ENCODE measurements around the gene RGL1. TPM values are rescaled to one million over a fixed set of nuclear protein-coding genes. Genes with fewer than 3 reads are reported as not detected.
"Not testable (repeated sequence)": the region's sequence is repeated elsewhere in the genome, so short reads cannot be mapped to it uniquely, and the experiment has no call there.

RGL1 gene
- total RNA-seq, 1 donor from 2014 or later: 34.0 TPM

GRCh38 chr1:183761871-183762270 is 43.0 kb upstream of the RGL1 start:
- no peak for DNase-seq (ENCODE audit: low spot score in 2 of 2, unreplicated experiment in 2 of 2)
- peaks cover 40% of the 10 kb centered on the region for H3K9me3 Mint-ChIP-seq
- H3K36me3 Mint-ChIP-seq: peaks cover 11% of the 10 kb centered on the region
- H3K4me3 Mint-ChIP-seq: no peak overlapping the region
- H3K27me3 Mint-ChIP-seq (ENCODE audit: low read depth): no peaks in the 10 kb centered on the region
- no peak for TF ChIP-seq CTCF (IDR thresholded peaks at IDR 0.05; ENCODE audit: unreplicated experiment)
- H3K27ac Mint-ChIP-seq: no peak overlapping the region
- peaks cover 10% of the 10 kb centered on the region for H3K4me1 Mint-ChIP-seq

- Mint-ChIP-seq H3K36me3 (peaks cover 11% of the 10 kb centered on the region), H3K9me3 (peaks cover 40% of the 10 kb centered on the region)
- H3K4me1 Mint-ChIP-seq; DNase-seq (ENCODE audit: low spot score in 2 of 2, unreplicated experiment in 2 of 2); H3K27me3 Mint-ChIP-seq (ENCODE audit: low read depth); H3K4me3 Mint-ChIP-seq; H3K27ac Mint-ChIP-seq: not testable (repeated sequence)
Observed at GRCh38 chr1:183762856-183763255, 42.1 kb upstream of the RGL1 start.

GRCh38 chr1:183764981-183765380 is 39.9 kb upstream of the RGL1 start:
- Mint-ChIP-seq H3K4me3 (no peak overlapping the region), H3K9me3 (peaks cover 43% of the 10 kb centered on the region), H3K27ac (no peak overlapping the region), H3K27me3 (ENCODE audit: low read depth) (no peaks in the 10 kb centered on the region), H3K4me1 (no peaks in the 10 kb centered on the region), H3K36me3 (peaks cover 11% of the 10 kb centered on the region)
- TF ChIP-seq CTCF (IDR thresholded peaks at IDR 0.05; ENCODE audit: unreplicated experiment): no peak
- DNase-seq (ENCODE audit: low spot score in 2 of 2, unreplicated experiment in 2 of 2): no peak

- no peaks in the 10 kb centered on the region for H3K27me3 Mint-ChIP-seq (ENCODE audit: low read depth)
- TF ChIP-seq CTCF (IDR thresholded peaks at IDR 0.05; ENCODE audit: unreplicated experiment): no peak
- H3K4me3 Mint-ChIP-seq: no peak overlapping the region
- no peak for DNase-seq (ENCODE audit: low spot score in 2 of 2, unreplicated experiment in 2 of 2)
- H3K4me1 Mint-ChIP-seq: no peaks in the 10 kb centered on the region
- peaks cover 41% of the 10 kb centered on the region for H3K9me3 Mint-ChIP-seq
- no peak overlapping the region for H3K27ac Mint-ChIP-seq
- H3K36me3 Mint-ChIP-seq: peaks cover 14% of the 10 kb centered on the region
Observed at GRCh38 chr1:183769956-183770815, 34.7 kb upstream of the RGL1 start.

- TF ChIP-seq CTCF (IDR thresholded peaks at IDR 0.05; ENCODE audit: unreplicated experiment): no peak
- no peaks in the 10 kb centered on the region for H3K27me3 Mint-ChIP-seq (ENCODE audit: low read depth)
- no peak for DNase-seq (ENCODE audit: low spot score in 2 of 2, unreplicated experiment in 2 of 2)
- H3K4me3 Mint-ChIP-seq: no peak overlapping the region
- peaks cover 42% of the 10 kb centered on the region for H3K9me3 Mint-ChIP-seq
- peaks cover 15% of the 10 kb centered on the region for H3K36me3 Mint-ChIP-seq
- H3K27ac Mint-ChIP-seq: no peak overlapping the region
- no peaks in the 10 kb centered on the region for H3K4me1 Mint-ChIP-seq
Observed at GRCh38 chr1:183770816-183771128, 34.1 kb upstream of the RGL1 start.

GRCh38 chr1:183773482-183774274 is 31.2 kb upstream of the RGL1 start:
- Mint-ChIP-seq H3K27ac (no peak overlapping the region), H3K27me3 (ENCODE audit: low read depth) (no peaks in the 10 kb centered on the region), H3K4me1 (peaks cover 15% of the 10 kb centered on the region), H3K4me3 (no peak overlapping the region), H3K9me3 (peaks cover 47% of the 10 kb centered on the region), H3K36me3 (peaks cover 15% of the 10 kb centered on the region)
- no peak for DNase-seq (ENCODE audit: low spot score in 2 of 2, unreplicated experiment in 2 of 2)
- no peak for TF ChIP-seq CTCF (IDR thresholded peaks at IDR 0.05; ENCODE audit: unreplicated experiment)
